Astrocyte (in vitro differentiated cells and primary cell): ENCODE data around the gene COLEC11. TPM values are rescaled to one million over a fixed set of nuclear protein-coding genes. Genes with fewer than 3 reads are reported as not detected.

Experiments used
- DNase-seq: peaks from one replicate; pipeline ENCODE4 v3.0.0-alpha.2; 2010; ENCODE audit warnings: low read depth
- FAIRE-seq: peaks from 2 replicates; lab custom pipeline; 2011; peaks lifted over from hg19 to GRCh38; lab: Jason Lieb, UNC
- H2AFZ ChIP-seq: 2 replicates; pipeline ENCODE4 v1.6.0; 2012; ENCODE audit warnings: low read depth, low read length, inconsistent platforms
- H3K27ac ChIP-seq: 2 replicates; pipeline ENCODE4 v1.5.1; 2011; ENCODE audit warnings: low read depth, low read length, inconsistent platforms
- H3K27me3 ChIP-seq: 2 replicates; pipeline ENCODE4 v1.6.0; 2011; ENCODE audit warnings: low read length, inconsistent platforms; ENCODE audit not compliant: insufficient read depth
- H3K36me3 ChIP-seq: 2 replicates; pipeline ENCODE4 v1.5.1; 2011; ENCODE audit warnings: low read length, inconsistent platforms; ENCODE audit not compliant: insufficient read depth
- H3K4me1 ChIP-seq: 2 replicates; pipeline ENCODE4 v1.5.1; 2011; ENCODE audit warnings: low read length, inconsistent platforms; ENCODE audit not compliant: insufficient read depth
- H3K4me2 ChIP-seq: 2 replicates; pipeline ENCODE4 v1.6.0; 2012; ENCODE audit warnings: low read length, inconsistent platforms
- H3K4me3 ChIP-seq: 2 replicates; pipeline ENCODE4 v1.5.1; 2011; ENCODE audit warnings: low read depth, mild to moderate bottlenecking, low read length, inconsistent platforms; ENCODE audit not compliant: insufficient read depth
- H3K79me2 ChIP-seq: 2 replicates; pipeline ENCODE4 v1.6.0; 2012; ENCODE audit warnings: mild to moderate bottlenecking, low read length, inconsistent platforms; ENCODE audit not compliant: insufficient read depth
- H3K9ac ChIP-seq: 2 replicates; pipeline ENCODE4 v1.6.0; 2012; ENCODE audit warnings: mild to moderate bottlenecking, low read length, inconsistent platforms
- H3K9me3 ChIP-seq: 2 replicates; pipeline ENCODE4 v1.5.1; 2012; ENCODE audit warnings: low read depth, mild to moderate bottlenecking, low read length, inconsistent platforms; ENCODE audit not compliant: insufficient read depth
- H4K20me1 ChIP-seq: 2 replicates; pipeline ENCODE4 v1.6.0; 2012; ENCODE audit warnings: low read length, inconsistent platforms; ENCODE audit not compliant: insufficient read depth
- H3K27ac Mint-ChIP-seq: one replicate; pipeline ENCODE4 v1.8.0; 2021; ENCODE audit warnings: mild to moderate bottlenecking, mixed read lengths; ENCODE audit not compliant: unreplicated experiment
- H3K27me3 Mint-ChIP-seq: one replicate; pipeline ENCODE4 v1.8.0; 2021; ENCODE audit warnings: low read depth, mixed read lengths; ENCODE audit not compliant: unreplicated experiment
- H3K36me3 Mint-ChIP-seq: one replicate; pipeline ENCODE4 v1.8.0; 2021; ENCODE audit warnings: low read depth, mixed read lengths; ENCODE audit not compliant: unreplicated experiment
- H3K4me1 Mint-ChIP-seq: one replicate; pipeline ENCODE4 v1.8.0; 2021; ENCODE audit warnings: low read depth, mixed read lengths; ENCODE audit not compliant: unreplicated experiment
- H3K4me3 Mint-ChIP-seq: one replicate; pipeline ENCODE4 v1.8.0; 2021; ENCODE audit warnings: mild to moderate bottlenecking, moderate library complexity, mixed read lengths; ENCODE audit not compliant: unreplicated experiment
- H3K9me3 Mint-ChIP-seq: one replicate; pipeline ENCODE4 v1.8.0; 2021; ENCODE audit warnings: mild to moderate bottlenecking, mixed read lengths; ENCODE audit not compliant: unreplicated experiment
- EZH2 ChIP-seq: IDR thresholded peaks from 2 replicates; pipeline ENCODE4 v1.6.1; 2012; ENCODE audit warnings: mild to moderate bottlenecking, low read length, inconsistent platforms; ENCODE audit not compliant: insufficient read depth
- total RNA-seq: library from RNA; stranded (reverse); gene quantifications from 2 replicates; pipeline ENCODE4 v1.2.1, GENCODE V29; 2021
- TF ChIP-seq, protein P1 (sequence below): IDR thresholded peaks from 2 replicates; pipeline ENCODE4 v1.5.1; 2011; ENCODE audit warnings: low read depth, mild to moderate bottlenecking, inconsistent platforms, low read length, moderate library complexity; ENCODE audit not compliant: insufficient read depth

The COLEC11 gene
- total RNA-seq, 1 donor from 2014 or later: not detected

DNA sequence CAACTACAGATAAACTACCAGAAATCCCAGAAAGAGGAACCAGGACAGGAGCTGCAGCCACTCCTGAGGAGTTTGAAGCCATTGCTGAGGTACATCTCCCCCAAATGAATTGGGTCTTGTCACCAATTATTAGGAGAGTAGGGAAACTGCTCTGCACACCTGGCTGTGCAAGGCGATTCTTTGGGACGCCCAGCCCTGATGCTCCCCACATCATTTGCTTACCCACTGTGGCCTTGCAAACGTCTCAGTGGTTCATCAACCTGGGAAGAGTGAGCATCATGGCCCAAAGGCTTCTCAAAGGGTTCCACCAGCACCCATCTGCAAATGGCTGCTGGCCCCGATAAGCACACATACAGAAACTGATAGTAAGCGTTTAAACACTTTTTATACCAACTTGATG is 86.7 kb downstream of the COLEC11 start:
- Histone ChIP-seq H3K4me3 (no peak overlapping the region), H3K27ac (no peak overlapping the region), H3K27me3 (no peaks in the 10 kb centered on the region), H3K4me1 (no peaks in the 10 kb centered on the region), H4K20me1 (no peaks in the 10 kb centered on the region), H3K9ac (no peak overlapping the region), H3K79me2 (no peaks in the 10 kb centered on the region), H2AFZ (no peak overlapping the region), H3K9me3 (no peaks in the 10 kb centered on the region), H3K4me2 (no peak overlapping the region), H3K36me3 (no peaks in the 10 kb centered on the region)
- no peaks in the 10 kb centered on the region for H3K4me1 Mint-ChIP-seq
- no peak for FAIRE-seq
- no peak for DNase-seq
- peaks cover 10% of the 10 kb centered on the region for H3K27me3 Mint-ChIP-seq
- H3K9me3 Mint-ChIP-seq: peaks cover 3% of the 10 kb centered on the region
- no peak overlapping the region for H3K27ac Mint-ChIP-seq
- TF ChIP-seq, protein P1, sequence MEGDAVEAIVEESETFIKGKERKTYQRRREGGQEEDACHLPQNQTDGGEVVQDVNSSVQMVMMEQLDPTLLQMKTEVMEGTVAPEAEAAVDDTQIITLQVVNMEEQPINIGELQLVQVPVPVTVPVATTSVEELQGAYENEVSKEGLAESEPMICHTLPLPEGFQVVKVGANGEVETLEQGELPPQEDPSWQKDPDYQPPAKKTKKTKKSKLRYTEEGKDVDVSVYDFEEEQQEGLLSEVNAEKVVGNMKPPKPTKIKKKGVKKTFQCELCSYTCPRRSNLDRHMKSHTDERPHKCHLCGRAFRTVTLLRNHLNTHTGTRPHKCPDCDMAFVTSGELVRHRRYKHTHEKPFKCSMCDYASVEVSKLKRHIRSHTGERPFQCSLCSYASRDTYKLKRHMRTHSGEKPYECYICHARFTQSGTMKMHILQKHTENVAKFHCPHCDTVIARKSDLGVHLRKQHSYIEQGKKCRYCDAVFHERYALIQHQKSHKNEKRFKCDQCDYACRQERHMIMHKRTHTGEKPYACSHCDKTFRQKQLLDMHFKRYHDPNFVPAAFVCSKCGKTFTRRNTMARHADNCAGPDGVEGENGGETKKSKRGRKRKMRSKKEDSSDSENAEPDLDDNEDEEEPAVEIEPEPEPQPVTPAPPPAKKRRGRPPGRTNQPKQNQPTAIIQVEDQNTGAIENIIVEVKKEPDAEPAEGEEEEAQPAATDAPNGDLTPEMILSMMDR: no peak
- no peak for TF ChIP-seq EZH2
- no peaks in the 10 kb centered on the region for H3K36me3 Mint-ChIP-seq
- no peak overlapping the region for H3K4me3 Mint-ChIP-seq

DNA sequence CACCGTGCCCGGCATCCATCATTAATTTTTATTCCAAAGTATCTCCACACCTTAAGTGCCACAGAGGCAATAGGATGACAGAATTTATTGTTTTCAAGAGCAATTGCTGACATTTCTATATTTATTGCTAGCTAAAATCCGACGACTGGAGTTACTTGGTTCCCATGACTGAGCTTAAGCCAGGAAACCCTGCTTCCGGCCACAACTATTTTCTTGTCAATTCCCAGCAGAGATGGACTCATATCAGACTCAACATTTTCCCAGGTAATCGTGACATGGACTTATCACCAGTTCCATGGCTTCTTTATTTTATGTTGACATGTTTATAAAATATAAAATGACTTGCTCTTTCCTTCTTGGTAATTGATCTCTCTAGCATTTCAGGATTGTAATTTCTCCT is 87.9 kb downstream of the COLEC11 start:
- H4K20me1 ChIP-seq: no peaks in the 10 kb centered on the region
- H3K27me3 Mint-ChIP-seq: peaks cover 9% of the 10 kb centered on the region
- no peak overlapping the region for H2AFZ ChIP-seq
- H3K36me3 ChIP-seq: no peaks in the 10 kb centered on the region
- H3K4me1 ChIP-seq: no peaks in the 10 kb centered on the region
- no peak overlapping the region for H3K27ac ChIP-seq
- H3K36me3 Mint-ChIP-seq: no peaks in the 10 kb centered on the region
- no peak overlapping the region for H3K4me3 ChIP-seq
- H3K27me3 ChIP-seq: no peaks in the 10 kb centered on the region
- peaks cover 5% of the 10 kb centered on the region for H3K9me3 Mint-ChIP-seq
- no peaks in the 10 kb centered on the region for H3K79me2 ChIP-seq
- no peaks in the 10 kb centered on the region for H3K9me3 ChIP-seq
- H3K4me2 ChIP-seq: no peak overlapping the region
- FAIRE-seq (no peak), DNase-seq (no peak)
- H3K27ac Mint-ChIP-seq: no peak overlapping the region
- no peak overlapping the region for H3K9ac ChIP-seq
- H3K4me3 Mint-ChIP-seq: no peak overlapping the region
- no peaks in the 10 kb centered on the region for H3K4me1 Mint-ChIP-seq
- no peak for TF ChIP-seq EZH2
- TF ChIP-seq, protein P1: no peak

DNA sequence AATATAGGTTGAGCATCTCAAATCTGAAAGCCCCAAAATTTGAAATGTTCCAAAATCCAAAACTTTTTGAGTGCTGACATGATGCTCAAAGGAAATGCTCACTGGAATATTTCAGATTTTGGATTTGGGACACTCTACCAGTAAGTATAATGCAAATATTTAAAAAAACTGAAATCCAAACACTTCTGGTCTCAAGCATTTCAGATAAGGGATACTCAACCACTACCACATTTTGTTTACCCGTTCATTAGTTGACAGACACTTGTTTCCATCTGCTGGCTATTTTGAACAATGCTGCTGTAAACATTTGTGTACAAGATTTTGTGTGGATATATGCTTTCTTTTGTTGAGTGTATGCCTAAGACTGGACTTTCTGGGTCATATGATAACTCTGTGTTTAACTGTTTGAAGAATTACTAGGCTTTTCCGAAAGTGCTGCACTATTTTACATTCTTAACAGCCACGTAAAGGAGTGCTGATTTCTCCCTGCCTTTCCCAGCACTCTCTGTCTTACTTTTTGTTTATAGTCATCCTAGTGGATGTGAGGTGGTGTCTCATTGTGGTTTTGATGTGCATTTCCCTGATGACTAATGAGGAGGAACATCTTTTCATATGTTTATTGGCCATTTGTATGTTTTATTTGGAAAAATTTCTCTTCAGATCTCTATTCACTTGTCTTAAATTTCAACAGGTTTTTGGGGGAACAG is 89.0 kb downstream of the COLEC11 start:
- no peaks in the 10 kb centered on the region for H3K79me2 ChIP-seq
- Mint-ChIP-seq H3K4me1 (no peaks in the 10 kb centered on the region), H3K36me3 (no peaks in the 10 kb centered on the region), H3K27ac (no peak overlapping the region), H3K4me3 (no peak overlapping the region), H3K9me3 (peaks cover 3% of the 10 kb centered on the region), H3K27me3 (peaks cover 4% of the 10 kb centered on the region)
- H3K36me3 ChIP-seq: no peaks in the 10 kb centered on the region
- H3K4me1 ChIP-seq: no peaks in the 10 kb centered on the region
- FAIRE-seq: no peak
- H3K9ac ChIP-seq: no peak overlapping the region
- H3K27ac ChIP-seq: no peak overlapping the region
- H4K20me1 ChIP-seq: no peaks in the 10 kb centered on the region
- H3K4me3 ChIP-seq: no peak overlapping the region
- no peaks in the 10 kb centered on the region for H3K27me3 ChIP-seq
- H2AFZ ChIP-seq: no peak overlapping the region
- DNase-seq: no peak
- no peak for TF ChIP-seq EZH2
- TF ChIP-seq, protein P1: no peak
- H3K9me3 ChIP-seq: no peaks in the 10 kb centered on the region
- no peak overlapping the region for H3K4me2 ChIP-seq
